Body of pancreas (tissue), 4 donors: Measurements from ENCODE around the gene FOSL1.

ENCODE experiments used
- CTCF ChIP-seq, 7 experiments: fragments of 450-650 bp in 4 of 7; fragments of 200-600 bp in 3 of 7; sonication (generic) in 3 of 7; IDR thresholded peaks; one replicate each; pipeline ENCODE4 v1.5.1; 2016 to 2019; ENCODE audit warnings: antibody characterized with exemption in 7 of 7
- POLR2A ChIP-seq, 3 donors: fragments of 450-650 bp; IDR thresholded peaks; one replicate each; pipeline ENCODE4 v1.6.1; 2016; ENCODE audit warnings: antibody characterized with exemption in 3 of 3, mild to moderate bottlenecking in 2 of 3

- TF ChIP-seq CTCF (IDR thresholded peaks at IDR 0.05) = no peak
- no peak for TF ChIP-seq POLR2A (IDR thresholded peaks at IDR 0.05)
Observed at GRCh38 chr11:65921876-65922275, 21.7 kb upstream of the FOSL1 start.
